OCI-LY7 (cell line): ENCODE results near the gene GPX3. TPM values are rescaled to one million over a fixed set of nuclear protein-coding genes. Genes with fewer than 3 reads are reported as not detected.

Experiments used
- BruUV-seq: library from RNA; stranded (reverse); fragments of 400-500 nt; replicated peaks from 2 replicates; lab custom pipeline; 2021; lab: Mats Ljungman, UMichigan
- CTCF ChIA-PET: fragments of 300-600 bp; sonication (Branson Sonifier 250); formaldehyde crosslinking; loops from one replicate; lab custom pipeline; 2022; ENCODE audit warnings: antibody characterized with exemption; ENCODE audit not compliant: unreplicated experiment; lab: Charles Lee
- POLR2A ChIA-PET: fragments of 300-600 bp; sonication (Branson Sonifier 250); formaldehyde crosslinking; loops from one replicate; lab custom pipeline; 2022; ENCODE audit warnings: antibody characterized with exemption; lab: Charles Lee
- DNase-seq: peaks from one replicate; pipeline ENCODE4 v3.0.0-alpha.2; 2015; ENCODE audit warnings: low spot score
- H2AFZ ChIP-seq: fragments of 200-600 bp; sonication (generic), shearing (Covaris generic); 2 replicates; pipeline ENCODE4 v1.6.1; 2014; ENCODE audit warnings: mild to moderate bottlenecking, antibody characterized with exemption, low read length, moderate library complexity
- H3K27ac ChIP-seq: fragments of 200-600 bp; sonication (generic); 2 replicates; pipeline ENCODE4 v1.5.1; 2014; ENCODE audit warnings: mixed run types, low read depth, mild to moderate bottlenecking, moderate library complexity, low read length, inconsistent platforms; ENCODE audit not compliant: poor library complexity, severe bottlenecking
- H3K36me3 ChIP-seq: fragments of 200-600 bp; sonication (generic); 2 replicates; pipeline ENCODE4 v1.6.1; 2014; ENCODE audit warnings: mild to moderate bottlenecking, antibody characterized with exemption, low read length, moderate library complexity, mixed read lengths; ENCODE audit not compliant: insufficient read depth
- H3K4me1 ChIP-seq: fragments of 200-600 bp; sonication (generic); 2 replicates; pipeline ENCODE4 v1.5.1; 2014; ENCODE audit warnings: mild to moderate bottlenecking, low read length; ENCODE audit not compliant: insufficient read depth, poor library complexity, severe bottlenecking
- H3K4me2 ChIP-seq: fragments of 200-600 bp; sonication (generic); 2 replicates; pipeline ENCODE4 v1.6.1; 2014; ENCODE audit warnings: mild to moderate bottlenecking, low read length
- H3K4me3 ChIP-seq: fragments of 200-600 bp; sonication (generic); 2 replicates; pipeline ENCODE4 v1.5.1; 2014; ENCODE audit warnings: mild to moderate bottlenecking, low read depth, low read length; ENCODE audit not compliant: poor library complexity, severe bottlenecking
- H3K79me2 ChIP-seq: fragments of 200-600 bp; sonication (generic); 2 replicates; pipeline ENCODE4 v1.6.1; 2016; ENCODE audit warnings: low read depth, mild to moderate bottlenecking, low read length, moderate library complexity, mixed read lengths; ENCODE audit not compliant: insufficient read depth
- H3K9me2 ChIP-seq: fragments of 200-600 bp; sonication (generic); 2 replicates; pipeline ENCODE4 v1.6.1; 2016; ENCODE audit warnings: mild to moderate bottlenecking, low read length, mixed read lengths; ENCODE audit not compliant: insufficient read depth
- H3K9me3 ChIP-seq: fragments of 200-600 bp; sonication (generic); 2 replicates; pipeline ENCODE4 v1.6.1; 2014; ENCODE audit warnings: mild to moderate bottlenecking, mixed run types, low read length, mixed read lengths
- H4K20me1 ChIP-seq: fragments of 200-600 bp; sonication (generic); 2 replicates; pipeline ENCODE4 v1.6.1; 2014; ENCODE audit warnings: mild to moderate bottlenecking, antibody characterized with exemption, low read length, moderate library complexity, mixed read lengths; ENCODE audit not compliant: insufficient read depth
- EZH2phosphoT487 ChIP-seq: fragments of 200-600 bp; sonication (generic); IDR thresholded peaks from 2 replicates; pipeline ENCODE4 v1.6.1; 2018; ENCODE audit warnings: low read depth, borderline replicate concordance, mild to moderate bottlenecking, mixed run types, antibody characterized with exemption, low read length, moderate library complexity, mixed read lengths
- intact Hi-C: fragments of 100-400 bp; cut with micrococcal nuclease; formaldehyde crosslinking; loops from one replicate; pipeline ENCODE4 v1.10.0; 2022; ENCODE audit not compliant: unreplicated experiment
- total RNA-seq, 2 experiments: library from RNA; depleted of rRNA in 1 of 2; stranded (reverse); fragments of >200 nt in 1 of 2; shearing (Covaris generic) in 1 of 2; gene quantifications; 2 replicates each; pipeline ENCODE4 v1.2.3, GENCODE V29; 2014 to 2022
- TF ChIP-seq, protein P1 (sequence below): fragments of 200-600 bp; sonication (generic); conservative IDR thresholded peaks from 2 replicates; pipeline ENCODE4 v1.5.1; 2014; ENCODE audit warnings: mild to moderate bottlenecking, antibody characterized with exemption, low read length, moderate library complexity, mixed read lengths

The GPX3 gene
- total RNA-seq, 2 experiments from 2014 or later: not detected

DNA sequence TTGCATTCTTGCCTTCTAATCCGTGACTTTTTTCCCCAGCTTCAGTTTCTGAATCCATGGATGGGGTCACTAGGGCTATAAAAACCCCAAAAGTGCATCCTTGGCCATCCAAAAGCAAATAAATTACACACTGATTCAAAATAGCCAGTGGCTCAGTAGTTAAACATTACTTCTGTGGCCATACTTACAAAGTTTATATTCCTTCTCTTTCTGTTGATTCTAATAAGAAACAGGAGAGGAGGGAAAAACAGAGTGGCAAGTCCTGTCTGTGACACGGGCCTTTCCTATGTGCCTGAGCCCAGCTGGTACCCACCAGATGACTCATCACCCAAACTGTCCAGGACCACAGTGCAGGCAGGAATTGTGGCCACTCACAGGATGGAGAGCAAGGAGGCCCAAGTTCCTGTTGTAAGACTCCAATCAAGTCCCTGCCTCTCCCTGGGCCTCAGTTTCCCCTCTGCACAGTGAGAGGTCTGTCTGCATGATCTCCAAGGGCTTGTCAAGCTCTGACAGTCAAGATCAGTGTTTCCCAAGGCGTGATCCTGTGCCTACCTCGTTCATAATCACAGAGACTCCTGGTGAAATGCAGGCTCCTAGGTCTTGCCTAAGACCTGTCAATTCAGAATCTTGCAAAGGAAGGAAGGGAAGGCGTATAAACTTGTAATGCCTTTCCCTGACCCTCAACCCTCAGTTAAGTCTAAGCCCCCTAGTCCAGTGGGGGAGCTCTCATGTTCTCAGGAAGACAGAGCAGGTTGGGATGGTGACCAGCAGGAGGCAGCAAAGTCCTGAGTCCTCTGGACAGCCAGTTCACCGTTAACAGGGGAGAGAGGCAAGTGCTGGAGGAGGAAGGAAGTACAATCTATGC, 30.9 kb downstream of the GPX3 start:
- Histone ChIP-seq H3K9me2 (no peaks in the 10 kb centered on the region), H2AFZ (no peak overlapping the region), H3K9me3 (no peaks in the 10 kb centered on the region), H3K4me2 (no peak overlapping the region), H3K4me1 (peaks cover 7% of the 10 kb centered on the region), H3K27ac (no peak overlapping the region), H3K36me3 (peaks cover 68% of the 10 kb centered on the region), H3K79me2 (no peaks in the 10 kb centered on the region), H4K20me1 (no peaks in the 10 kb centered on the region), H3K4me3 (no peak overlapping the region)
- no TSS peak for BruUV-seq
- ChIA-PET POLR2A (interaction anchor here (0.5 to 1.8 kb wide), 5 partner anchors 30 to 116 kb away, joined by 3 to 5 read pairs (median 3); partner anchors contain the start of gene TNIP1), CTCF (interaction anchor here (1.0 to 3.7 kb wide), 7 partner anchors 9 to 190 kb away, joined by 3 to 32 read pairs (median 3); no protein-coding TSS in a partner anchor)
- TF ChIP-seq, protein P1, sequence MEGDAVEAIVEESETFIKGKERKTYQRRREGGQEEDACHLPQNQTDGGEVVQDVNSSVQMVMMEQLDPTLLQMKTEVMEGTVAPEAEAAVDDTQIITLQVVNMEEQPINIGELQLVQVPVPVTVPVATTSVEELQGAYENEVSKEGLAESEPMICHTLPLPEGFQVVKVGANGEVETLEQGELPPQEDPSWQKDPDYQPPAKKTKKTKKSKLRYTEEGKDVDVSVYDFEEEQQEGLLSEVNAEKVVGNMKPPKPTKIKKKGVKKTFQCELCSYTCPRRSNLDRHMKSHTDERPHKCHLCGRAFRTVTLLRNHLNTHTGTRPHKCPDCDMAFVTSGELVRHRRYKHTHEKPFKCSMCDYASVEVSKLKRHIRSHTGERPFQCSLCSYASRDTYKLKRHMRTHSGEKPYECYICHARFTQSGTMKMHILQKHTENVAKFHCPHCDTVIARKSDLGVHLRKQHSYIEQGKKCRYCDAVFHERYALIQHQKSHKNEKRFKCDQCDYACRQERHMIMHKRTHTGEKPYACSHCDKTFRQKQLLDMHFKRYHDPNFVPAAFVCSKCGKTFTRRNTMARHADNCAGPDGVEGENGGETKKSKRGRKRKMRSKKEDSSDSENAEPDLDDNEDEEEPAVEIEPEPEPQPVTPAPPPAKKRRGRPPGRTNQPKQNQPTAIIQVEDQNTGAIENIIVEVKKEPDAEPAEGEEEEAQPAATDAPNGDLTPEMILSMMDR: peak; percentile 97
- no peak for TF ChIP-seq EZH2phosphoT487
- intact Hi-C loops: loop anchor here (1.0 kb wide), 3 partner anchors 64 to 188 kb away; no protein-coding TSS in a partner anchor
- peak; percentile 87 for DNase-seq

DNA sequence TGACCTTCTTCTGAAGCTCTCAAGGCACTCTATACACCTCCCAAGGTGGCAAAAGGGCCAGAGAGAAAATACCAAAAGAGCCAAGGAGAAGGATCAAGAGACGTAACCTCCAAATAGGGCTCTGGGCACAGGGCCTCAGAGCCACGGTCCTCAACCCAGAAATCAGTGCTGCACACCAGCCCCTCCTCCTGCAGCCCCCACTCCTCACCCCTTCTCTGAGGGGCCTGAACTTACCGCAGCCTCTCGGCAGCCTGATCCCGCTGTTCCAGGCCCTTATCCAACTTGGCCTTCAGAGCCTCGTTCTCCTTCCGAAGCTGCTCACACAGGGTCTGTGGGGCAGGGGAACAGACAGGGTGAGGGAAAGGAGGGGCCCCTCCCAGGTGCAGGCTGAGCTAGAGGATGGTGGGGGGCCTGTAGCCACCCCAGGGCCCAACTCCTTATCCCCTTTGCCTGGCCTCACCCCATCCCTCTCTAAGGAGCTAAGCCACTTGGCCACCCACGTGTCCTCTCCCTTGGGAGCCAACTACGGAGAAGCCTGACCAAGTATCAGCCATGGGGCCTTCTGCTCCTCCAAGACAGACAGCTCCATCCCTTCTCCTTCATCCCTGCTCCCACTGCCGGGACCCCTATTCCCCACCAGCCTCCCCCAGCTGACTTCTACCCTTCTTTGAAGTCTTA, 31.7 kb downstream of the GPX3 start:
- intact Hi-C loops: loop anchor here (1.0 kb wide), 3 partner anchors 63 to 187 kb away; no protein-coding TSS in a partner anchor
- H3K79me2 ChIP-seq: no peaks in the 10 kb centered on the region
- no TSS peak for BruUV-seq
- no peaks in the 10 kb centered on the region for H3K9me2 ChIP-seq
- POLR2A ChIA-PET: interaction anchor here (0.7 to 1.8 kb wide), 5 partner anchors 29 to 138 kb away, joined by 3 to 5 read pairs (median 3); partner anchors contain the start of gene TNIP1
- H3K27ac ChIP-seq: no peak overlapping the region
- no peaks in the 10 kb centered on the region for H4K20me1 ChIP-seq
- H3K4me1 ChIP-seq: peaks cover 7% of the 10 kb centered on the region
- no peaks in the 10 kb centered on the region for H3K9me3 ChIP-seq
- H2AFZ ChIP-seq: no peak overlapping the region
- no peak overlapping the region for H3K4me3 ChIP-seq
- CTCF ChIA-PET: interaction anchor here (1.0 to 3.7 kb wide), 8 partner anchors 8 to 189 kb away, joined by 3 to 32 read pairs (median 4); no protein-coding TSS in a partner anchor
- peaks cover 67% of the 10 kb centered on the region for H3K36me3 ChIP-seq
- no peak for DNase-seq
- no peak overlapping the region for H3K4me2 ChIP-seq
- TF ChIP-seq, protein P1: no peak; the same call in 1 of the 2 replicates
- TF ChIP-seq EZH2phosphoT487: no peak
